Measurements from ENCODE around the gene NAALAD2. TPM values are rescaled to one million over a fixed set of nuclear protein-coding genes. Genes with fewer than 3 reads are reported as not detected.
"Not testable (repeated sequence)": the region's sequence is repeated elsewhere in the genome, so short reads cannot be mapped to it uniquely, and the experiment has no call there.

The NAALAD2 gene
- total RNA-seq, 1 experiment from 2014 or later, result 2.1 TPM

DNA sequence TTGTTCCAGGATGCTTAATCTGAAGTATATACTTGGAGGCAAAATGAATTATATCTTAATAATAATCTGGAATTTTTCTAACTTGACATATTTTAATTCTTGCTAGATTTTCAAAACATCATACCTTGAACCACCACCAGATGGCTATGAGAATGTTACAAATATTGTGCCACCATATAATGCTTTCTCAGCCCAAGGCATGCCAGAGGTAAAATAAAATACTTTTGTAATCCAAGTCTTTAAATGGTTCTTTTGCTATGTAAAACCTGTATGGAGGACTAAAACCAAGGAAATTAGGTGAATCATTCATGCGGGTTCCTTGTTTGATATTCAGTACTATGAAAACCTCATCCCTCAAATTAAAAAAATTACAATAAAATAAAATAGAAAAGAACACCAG is 14.4 kb downstream of the NAALAD2 start:
- no peaks in the 10 kb centered on the region for H3K27me3 ChIP-seq (ENCODE audit: insufficient read depth, low read length)
- no peak overlapping the region for H4K5ac ChIP-seq (ENCODE audit: insufficient read length, low read depth, low read length)
- H2BK20ac ChIP-seq (ENCODE audit: low read depth, low read length, poor library complexity, severe bottlenecking), result no peak overlapping the region
- no peaks in the 10 kb centered on the region for H3K9me3 ChIP-seq (ENCODE audit: control insufficient read depth, low read depth, low read length)
- H3K27ac ChIP-seq (ENCODE audit: insufficient read length, low read depth, low read length), result no peak overlapping the region
- no CpG with 5 or more reads among the region's 1 CpG for WGBS (ENCODE audit: extremely low coverage, insufficient read length, low lambda C conversion rate)
- H3K23me2 ChIP-seq (ENCODE audit: insufficient read length, low read depth, low read length, poor library complexity, severe bottlenecking), result no peaks in the 10 kb centered on the region
- H3K9ac ChIP-seq (ENCODE audit: extremely low read depth, insufficient read length, low read length), result no peak overlapping the region
- H3K4ac ChIP-seq (ENCODE audit: low read depth, low read length), result no peak overlapping the region
- no peak overlapping the region for H2BK120ac ChIP-seq (ENCODE audit: low read depth, low read length, poor library complexity, severe bottlenecking)
- no peak overlapping the region for H3K4me2 ChIP-seq (ENCODE audit: insufficient read depth, insufficient read length, low read length)
- H3K79me1 ChIP-seq (ENCODE audit: insufficient read depth, low read depth, low read length, poor library complexity, severe bottlenecking), result no peaks in the 10 kb centered on the region
- no peak overlapping the region for H3T11ph ChIP-seq (ENCODE audit: low read length)
- H3K4me1 ChIP-seq (ENCODE audit: insufficient read depth, low read length), result no peaks in the 10 kb centered on the region
- no peak overlapping the region for H3K18ac ChIP-seq (ENCODE audit: insufficient read length, low read depth, low read length)
- H3K27ac Mint-ChIP-seq, result no peak overlapping the region
- no peak for DNase-seq
- H3K9me3 Mint-ChIP-seq, result no peaks in the 10 kb centered on the region; a peak in 1 of 5 replicates
- no peak overlapping the region for H3K4me3 Mint-ChIP-seq
- no peaks in the 10 kb centered on the region for H3K4me1 Mint-ChIP-seq
- TF ChIP-seq, protein P1, sequence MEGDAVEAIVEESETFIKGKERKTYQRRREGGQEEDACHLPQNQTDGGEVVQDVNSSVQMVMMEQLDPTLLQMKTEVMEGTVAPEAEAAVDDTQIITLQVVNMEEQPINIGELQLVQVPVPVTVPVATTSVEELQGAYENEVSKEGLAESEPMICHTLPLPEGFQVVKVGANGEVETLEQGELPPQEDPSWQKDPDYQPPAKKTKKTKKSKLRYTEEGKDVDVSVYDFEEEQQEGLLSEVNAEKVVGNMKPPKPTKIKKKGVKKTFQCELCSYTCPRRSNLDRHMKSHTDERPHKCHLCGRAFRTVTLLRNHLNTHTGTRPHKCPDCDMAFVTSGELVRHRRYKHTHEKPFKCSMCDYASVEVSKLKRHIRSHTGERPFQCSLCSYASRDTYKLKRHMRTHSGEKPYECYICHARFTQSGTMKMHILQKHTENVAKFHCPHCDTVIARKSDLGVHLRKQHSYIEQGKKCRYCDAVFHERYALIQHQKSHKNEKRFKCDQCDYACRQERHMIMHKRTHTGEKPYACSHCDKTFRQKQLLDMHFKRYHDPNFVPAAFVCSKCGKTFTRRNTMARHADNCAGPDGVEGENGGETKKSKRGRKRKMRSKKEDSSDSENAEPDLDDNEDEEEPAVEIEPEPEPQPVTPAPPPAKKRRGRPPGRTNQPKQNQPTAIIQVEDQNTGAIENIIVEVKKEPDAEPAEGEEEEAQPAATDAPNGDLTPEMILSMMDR (conservative IDR thresholded peaks at IDR 0.05), result peak; percentile 36
- no peak overlapping the region for H2BK12ac ChIP-seq (ENCODE audit: insufficient read length, low read depth, low read length)
- H4K91ac ChIP-seq (ENCODE audit: insufficient read length, low read depth, low read length), result no peak overlapping the region
- H3K79me2 ChIP-seq (ENCODE audit: insufficient read depth, low read length), result no peaks in the 10 kb centered on the region
- H3K27me3 Mint-ChIP-seq (ENCODE audit: low read depth), result no peaks in the 10 kb centered on the region
- no peak overlapping the region for H2AFZ ChIP-seq (ENCODE audit: low read length)
- no peak overlapping the region for H3K23ac ChIP-seq (ENCODE audit: insufficient read length, low read depth, low read length)
- no peak overlapping the region for H2AK5ac ChIP-seq (ENCODE audit: insufficient read length, low read length)
- H3K56ac ChIP-seq (ENCODE audit: insufficient read length, low read depth, low read length), result no peak overlapping the region
- no peaks in the 10 kb centered on the region; a peak in 1 of 7 replicates for H3K36me3 Mint-ChIP-seq (ENCODE audit: insufficient read depth in 1 of 3, low read depth in 3 of 3)
- H2BK15ac ChIP-seq (ENCODE audit: low read depth, low read length), result no peak overlapping the region
- no peak overlapping the region for H2BK5ac ChIP-seq (ENCODE audit: insufficient read length, low read length)
- H4K8ac ChIP-seq (replicated peaks; ENCODE audit: insufficient read length, low read depth, low read length), result no peak overlapping the region
- H4K20me1 ChIP-seq (ENCODE audit: control insufficient read depth, insufficient read depth, insufficient read length), result no peaks in the 10 kb centered on the region
- no peak overlapping the region for H3K14ac ChIP-seq (ENCODE audit: insufficient read depth, low read length)

DNA sequence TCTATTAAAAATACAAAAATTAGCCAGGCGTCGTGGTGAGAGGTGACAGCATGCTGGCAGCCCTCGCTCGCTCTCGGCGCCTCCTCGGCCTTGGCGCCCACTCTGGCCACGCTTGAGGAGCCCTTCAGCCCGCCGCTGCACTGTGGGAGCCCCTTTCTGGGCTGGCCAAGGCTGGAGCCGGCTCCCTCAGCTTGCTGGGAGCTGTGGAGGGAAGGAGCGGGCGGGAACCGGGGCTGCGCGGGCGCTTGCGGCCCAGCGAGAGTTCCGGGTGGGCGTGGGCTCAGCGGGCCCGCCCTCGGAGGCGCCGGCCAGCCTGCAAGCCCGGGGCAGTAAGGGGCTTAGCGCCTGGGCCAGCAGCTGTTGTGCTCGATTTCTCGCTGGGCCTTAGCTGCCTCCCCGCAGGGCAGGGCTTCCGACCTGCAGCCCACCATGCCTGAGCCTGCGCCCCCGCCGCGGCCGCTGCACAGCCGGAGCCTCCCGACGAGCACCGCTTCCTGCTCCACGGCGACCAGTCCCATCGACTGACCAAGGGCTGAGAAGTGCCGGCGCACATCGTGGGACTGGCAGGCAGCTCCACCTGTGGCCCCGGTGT is 32.6 kb downstream of the NAALAD2 start:
- not testable (repeated sequence) for H3K4ac ChIP-seq (ENCODE audit: low read depth, low read length); H3K4me1 Mint-ChIP-seq; H3K9ac ChIP-seq (ENCODE audit: extremely low read depth, insufficient read length, low read length); H3K79me1 ChIP-seq (ENCODE audit: insufficient read depth, low read depth, low read length, poor library complexity, severe bottlenecking); H3K27me3 Mint-ChIP-seq (ENCODE audit: low read depth); H2BK15ac ChIP-seq (ENCODE audit: low read depth, low read length); H3K23me2 ChIP-seq (ENCODE audit: insufficient read length, low read depth, low read length, poor library complexity, severe bottlenecking); H4K5ac ChIP-seq (ENCODE audit: insufficient read length, low read depth, low read length); H3K79me2 ChIP-seq (ENCODE audit: insufficient read depth, low read length); H3K4me2 ChIP-seq (ENCODE audit: insufficient read depth, insufficient read length, low read length); H4K20me1 ChIP-seq (ENCODE audit: control insufficient read depth, insufficient read depth, insufficient read length); H2BK120ac ChIP-seq (ENCODE audit: low read depth, low read length, poor library complexity, severe bottlenecking); H4K8ac ChIP-seq (replicated peaks; ENCODE audit: insufficient read length, low read depth, low read length); H2AFZ ChIP-seq (ENCODE audit: low read length); DNase-seq; H2AK5ac ChIP-seq (ENCODE audit: insufficient read length, low read length); H2BK20ac ChIP-seq (ENCODE audit: low read depth, low read length, poor library complexity, severe bottlenecking); H2BK5ac ChIP-seq (ENCODE audit: insufficient read length, low read length); H3T11ph ChIP-seq (ENCODE audit: low read length); H3K27ac ChIP-seq (ENCODE audit: insufficient read length, low read depth, low read length); H4K91ac ChIP-seq (ENCODE audit: insufficient read length, low read depth, low read length); H3K27me3 ChIP-seq (ENCODE audit: insufficient read depth, low read length); H3K9me3 ChIP-seq (ENCODE audit: control insufficient read depth, low read depth, low read length); H3K18ac ChIP-seq (ENCODE audit: insufficient read length, low read depth, low read length); H2BK12ac ChIP-seq (ENCODE audit: insufficient read length, low read depth, low read length); H3K27ac Mint-ChIP-seq; H3K23ac ChIP-seq (ENCODE audit: insufficient read length, low read depth, low read length); H3K56ac ChIP-seq (ENCODE audit: insufficient read length, low read depth, low read length); H3K4me1 ChIP-seq (ENCODE audit: insufficient read depth, low read length); H3K14ac ChIP-seq (ENCODE audit: insufficient read depth, low read length); H3K9me3 Mint-ChIP-seq; H3K4me3 Mint-ChIP-seq
- WGBS (ENCODE audit: extremely low coverage, insufficient read length, low lambda C conversion rate), result no CpG with 5 or more reads among the region's 49 CpGs
- H3K36me3 Mint-ChIP-seq (ENCODE audit: insufficient read depth in 1 of 3, low read depth in 3 of 3), result peaks cover 0 to 12% (median 8%) of the 10 kb centered on the region in 3 experiments; a peak in 3 of 7 replicates
